HG03159 (cell line): ENCODE data around the gene SERF2.
"Not testable (repeated sequence)": the region's sequence is repeated elsewhere in the genome, so short reads cannot be mapped to it uniquely, and the experiment has no call there.

Experiments used
- ATAC-seq: cut with Tn5 transposase; IDR thresholded peaks from one replicate; pipeline ENCODE4 v1.9.1; 2021; ENCODE audit warnings: mild to moderate bottlenecking, moderate library complexity; ENCODE audit not compliant: unreplicated experiment

The SERF2 gene

DNA sequence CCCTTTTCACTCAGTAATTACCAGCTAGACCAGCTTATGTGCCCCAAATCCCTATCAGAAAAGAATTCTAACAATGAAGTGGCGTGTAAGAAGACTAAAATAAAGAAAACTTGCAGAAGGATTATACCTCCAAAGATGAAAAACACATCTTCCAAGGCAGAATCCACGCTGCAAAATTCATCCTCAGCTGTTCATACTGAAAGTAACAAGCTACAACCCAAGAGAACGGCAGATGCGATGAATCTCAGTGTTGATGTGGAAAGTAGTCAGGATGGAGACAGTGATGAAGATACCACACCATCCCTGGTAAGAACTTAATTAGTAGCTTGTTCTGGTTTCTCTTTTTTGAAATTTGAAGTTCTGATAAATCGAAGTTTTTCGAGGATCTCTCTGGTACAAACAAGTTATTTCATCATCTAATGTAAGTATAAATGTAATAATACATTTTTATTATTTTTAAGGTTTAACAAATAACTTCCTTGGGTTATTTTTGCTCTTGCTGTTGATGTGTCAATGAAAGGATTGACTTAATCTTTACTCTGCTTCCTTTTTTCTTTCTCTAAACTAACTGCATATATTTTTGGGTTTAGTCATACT is 36.0 kb downstream of the SERF2 start:
- ATAC-seq: no peak

DNA sequence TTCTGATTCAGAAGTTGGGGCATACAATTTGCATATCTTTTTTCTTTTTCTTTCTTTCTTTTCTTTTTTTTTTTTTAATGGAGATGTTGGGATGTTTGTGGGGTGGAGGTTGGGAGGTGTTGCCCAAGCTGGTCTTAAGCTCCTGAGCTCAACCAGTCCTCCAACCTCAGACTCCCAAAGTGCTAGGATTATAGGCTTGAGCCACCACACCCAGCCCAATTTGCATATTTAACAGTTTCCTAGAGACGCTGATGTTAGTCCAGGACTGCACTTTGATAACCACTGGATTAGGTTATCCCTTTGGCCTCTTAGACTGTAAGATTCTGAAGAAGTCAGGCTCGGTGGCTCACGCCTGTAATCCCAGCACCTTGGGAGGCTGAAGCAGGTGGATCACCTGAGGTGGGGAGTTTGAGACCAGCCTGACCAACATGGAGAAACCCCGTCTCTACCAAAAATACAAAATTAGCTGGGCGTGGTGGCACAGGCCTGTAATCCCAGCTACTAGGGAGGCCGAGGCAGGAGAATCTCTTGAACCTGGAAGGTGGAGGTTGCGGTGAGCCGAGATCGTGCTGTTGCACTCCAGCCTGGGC is 37.9 kb downstream of the SERF2 start:
- not testable (repeated sequence) for ATAC-seq

DNA sequence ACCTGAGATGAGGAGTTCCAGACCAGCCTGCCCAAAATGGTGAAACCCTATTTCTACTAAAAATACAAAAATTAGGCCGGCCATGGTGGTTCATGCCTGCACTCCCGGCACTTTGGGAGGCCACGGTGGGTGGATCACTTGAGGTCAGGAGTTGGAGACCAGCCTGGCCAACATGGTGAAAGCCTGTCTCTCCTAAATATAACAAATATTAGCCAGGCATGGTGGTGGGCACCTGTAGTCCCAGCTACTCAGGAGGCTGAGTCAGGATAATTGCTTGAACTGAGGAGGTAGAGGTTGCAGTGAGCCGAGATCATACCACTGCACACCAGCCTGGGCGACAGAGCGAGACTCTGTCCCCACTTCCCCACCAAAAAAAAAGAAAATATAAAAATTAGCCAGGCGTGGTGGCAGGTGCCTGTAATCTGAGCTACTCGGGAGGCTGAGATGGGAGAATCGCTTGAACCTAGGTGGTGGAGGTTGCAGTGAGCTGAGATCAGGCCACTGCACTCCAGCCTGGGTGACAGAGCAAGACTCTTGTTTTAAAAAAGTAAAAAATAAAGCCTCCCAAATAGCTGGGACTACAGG is 38.7 kb downstream of the SERF2 start:
- ATAC-seq: not testable (repeated sequence)

DNA sequence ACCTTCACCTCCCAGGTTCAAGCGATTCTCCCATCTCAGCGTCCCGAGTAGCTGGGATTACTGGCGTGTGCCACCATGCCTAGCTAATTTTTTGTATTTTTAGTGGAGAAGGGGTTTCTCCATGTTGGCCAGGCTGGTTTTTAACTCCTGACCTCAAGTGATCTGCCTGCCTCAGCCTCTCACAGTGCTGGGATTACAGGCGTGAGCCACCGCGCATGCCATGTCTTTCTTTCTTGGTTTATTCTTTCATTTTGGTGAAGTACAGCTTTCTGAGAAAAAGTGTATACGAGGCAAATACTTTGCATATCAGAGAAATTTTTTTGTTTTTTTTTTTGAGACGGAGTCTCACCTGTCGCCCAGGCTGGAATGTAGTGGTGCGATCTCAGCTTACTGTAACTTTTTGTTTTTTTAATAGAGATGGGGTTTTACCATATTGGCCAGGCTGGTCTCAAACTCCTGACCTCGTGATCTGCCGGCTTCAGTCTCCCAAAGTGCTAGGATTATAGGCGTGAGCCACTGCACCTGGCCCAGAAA is 39.5 kb downstream of the SERF2 start:
- ATAC-seq: not testable (repeated sequence)

DNA sequence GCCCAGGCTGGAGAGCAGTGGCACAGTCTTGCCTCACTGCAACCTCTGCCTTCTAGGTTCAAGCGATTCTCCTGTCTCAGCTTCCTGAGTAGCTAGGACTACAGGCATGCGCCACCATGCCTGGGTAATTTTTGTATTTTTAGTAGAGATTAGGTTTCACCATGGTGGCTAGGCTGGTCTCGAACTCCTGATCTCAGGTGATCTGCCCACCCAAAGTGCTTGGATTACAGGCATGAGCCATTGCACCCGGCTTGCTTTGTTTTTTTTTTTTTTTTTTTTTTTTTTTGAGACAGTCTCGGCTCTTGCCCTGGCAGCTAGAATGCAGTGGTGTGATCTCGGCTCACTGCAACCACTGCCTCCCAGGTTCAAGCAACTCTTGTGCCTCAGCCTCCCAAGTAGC is 40.4 kb downstream of the SERF2 start:
- not testable (repeated sequence) for ATAC-seq

DNA sequence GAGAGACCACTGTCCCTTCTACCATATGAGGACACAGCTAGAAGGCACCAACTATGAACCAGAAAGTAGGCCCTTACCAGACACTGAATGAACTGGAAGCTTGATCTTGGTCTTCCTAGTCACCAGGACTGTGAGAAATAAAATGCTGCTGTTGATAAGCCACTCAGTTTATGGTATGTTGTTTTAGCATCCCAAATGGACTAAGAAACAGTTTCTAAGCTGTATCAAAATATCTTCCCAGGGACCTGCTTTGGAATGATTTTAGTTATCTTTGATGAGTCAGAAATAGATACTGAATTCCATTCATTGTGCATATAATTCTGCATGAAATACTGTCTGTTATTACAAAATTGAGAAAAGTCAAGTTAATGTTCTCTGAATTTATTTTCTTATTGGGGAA is 53.3 kb downstream of the SERF2 start:
- ATAC-seq: no peak
